Activated CD4-positive, alpha-beta T cell treated with anti-CD3 and anti-CD28 coated beads, Interleukin-2, Interleukin-4, amounts not matched to agents 100 ng/mL and 50 ng/mL, durations not matched to agents 16 hours and 8 hours (primary cell): Measurements from ENCODE around the gene IWS1.
"Not testable (repeated sequence)": the region's sequence is repeated elsewhere in the genome, so short reads cannot be mapped to it uniquely, and the experiment has no call there.

Experiments used
- DNase-seq: peaks from one replicate; pipeline ENCODE4 v3.0.0-alpha.2; 2020; ENCODE audit warnings: low spot score

IWS1 gene

GRCh38 chr2:127454595-127455565 lies 71.4 kb downstream of the IWS1 start:
- no peak for DNase-seq

GRCh38 chr2:127453392-127454171 lies 72.7 kb downstream of the IWS1 start:
- no peak for DNase-seq

DNA sequence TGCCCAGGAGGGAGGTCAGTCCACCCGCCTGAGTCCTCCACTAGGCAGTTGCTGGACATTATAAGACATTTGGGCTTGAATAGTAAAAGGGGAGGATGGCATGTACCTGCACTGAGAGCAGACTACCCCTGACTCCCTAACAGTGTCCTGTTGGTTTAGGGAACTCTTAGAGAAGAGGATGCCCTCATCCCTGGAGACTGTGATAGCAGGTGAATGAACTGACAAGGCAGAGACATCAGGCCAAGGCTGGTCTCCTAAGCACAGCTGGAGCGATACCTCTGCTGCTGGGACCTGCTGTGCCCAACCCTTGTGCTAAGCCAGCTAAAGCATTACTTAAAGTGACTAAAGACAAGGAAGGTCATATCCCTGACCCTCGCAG lies 73.3 kb downstream of the IWS1 start:
- no peak for DNase-seq

GRCh38 chr2:127452423-127452822 lies 73.9 kb downstream of the IWS1 start:
- not testable (repeated sequence) for DNase-seq

- DNase-seq = no peak
Measured at GRCh38 chr2:127451981-127452380, 74.3 kb downstream of the IWS1 start.

GRCh38 chr2:127449898-127450297 lies 76.4 kb downstream of the IWS1 start:
- no peak for DNase-seq

GRCh38 chr2:127449414-127449813 lies 76.9 kb downstream of the IWS1 start:
- no peak for DNase-seq

DNA sequence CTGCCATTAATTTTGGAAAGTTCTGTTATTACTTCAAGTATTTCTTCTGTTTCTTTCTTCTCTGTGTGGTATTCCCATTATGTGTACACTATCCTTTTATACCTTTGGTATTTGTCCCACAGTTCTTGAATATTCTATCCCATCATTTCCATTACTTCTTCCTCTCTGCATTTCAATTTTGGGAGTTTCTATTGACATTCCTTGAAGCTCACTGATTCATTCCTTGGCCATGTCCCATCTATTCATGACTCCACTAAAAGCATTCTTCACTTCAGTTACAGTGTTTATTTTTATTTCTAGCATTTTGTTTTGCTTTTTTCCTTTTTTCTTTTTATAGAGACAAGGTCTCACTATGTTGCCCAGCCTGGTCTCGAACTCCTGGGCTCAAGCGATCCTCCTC lies 77.8 kb downstream of the IWS1 start:
- DNase-seq = no peak

DNA sequence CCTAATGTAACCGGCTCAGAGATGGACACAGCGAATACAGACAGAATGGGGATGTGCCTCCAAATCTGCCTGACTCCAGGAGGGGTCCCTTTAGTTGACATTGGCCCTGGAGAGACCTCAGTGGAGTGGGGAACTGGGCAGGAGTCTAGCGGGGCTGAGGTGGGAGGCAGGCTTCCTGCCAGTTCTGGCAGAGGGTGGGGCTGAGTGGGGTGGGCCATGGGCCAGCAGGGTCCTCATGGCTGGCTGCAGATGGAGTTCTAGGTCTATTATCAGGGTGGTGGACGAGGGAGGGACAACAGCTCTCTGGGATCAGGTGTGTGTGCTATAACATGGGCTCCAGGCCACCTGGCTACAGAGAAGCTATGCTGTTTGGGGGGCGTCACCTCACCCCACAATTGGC lies 86.9 kb downstream of the IWS1 start:
- no peak for DNase-seq

DNA sequence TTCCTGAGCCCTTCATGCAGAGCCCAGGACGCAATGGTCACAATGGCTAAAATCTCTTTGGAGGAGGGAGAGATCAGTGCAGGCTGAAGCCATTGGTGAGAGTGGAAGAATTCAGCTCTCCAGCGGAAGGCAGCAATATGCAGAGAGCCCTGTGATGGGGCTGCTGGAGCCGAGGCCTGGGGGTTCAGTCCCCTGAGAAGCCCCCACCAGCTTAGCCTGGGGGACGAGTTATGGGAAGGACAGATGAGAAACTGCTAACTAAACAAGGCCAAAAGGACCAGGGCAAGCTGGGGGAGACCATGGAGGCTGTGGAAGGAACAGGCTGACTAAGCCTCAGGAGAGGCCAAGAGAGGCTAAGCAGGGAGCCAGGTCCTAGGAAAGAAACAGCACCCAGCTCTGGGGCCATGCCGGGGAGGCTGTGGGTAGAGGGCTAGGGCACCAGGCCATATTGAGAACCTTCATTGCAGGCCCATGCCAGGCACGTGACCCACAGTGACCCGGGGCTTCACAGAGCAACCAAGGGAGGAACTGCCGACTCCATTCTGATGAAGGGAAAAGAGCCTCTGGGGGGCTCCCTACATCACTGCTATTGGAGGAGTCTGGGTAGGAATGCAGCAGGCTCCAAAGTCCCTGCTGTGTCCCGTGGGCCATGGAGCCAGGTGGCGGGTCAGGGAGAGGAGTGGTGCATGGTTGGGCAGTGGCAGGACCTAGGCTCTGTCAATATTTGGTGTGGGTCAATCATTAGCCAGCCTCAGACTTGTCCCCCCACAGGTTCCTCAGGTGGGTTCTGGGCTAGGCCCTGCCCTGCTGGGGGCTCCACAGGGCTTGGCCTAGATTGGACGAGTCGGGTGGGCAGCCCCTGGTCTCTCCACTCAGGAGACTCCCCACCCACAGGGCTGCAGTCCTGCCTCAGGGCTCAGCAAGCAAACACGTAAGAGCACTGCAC lies 88.2 kb downstream of the IWS1 start:
- no peak for DNase-seq

DNA sequence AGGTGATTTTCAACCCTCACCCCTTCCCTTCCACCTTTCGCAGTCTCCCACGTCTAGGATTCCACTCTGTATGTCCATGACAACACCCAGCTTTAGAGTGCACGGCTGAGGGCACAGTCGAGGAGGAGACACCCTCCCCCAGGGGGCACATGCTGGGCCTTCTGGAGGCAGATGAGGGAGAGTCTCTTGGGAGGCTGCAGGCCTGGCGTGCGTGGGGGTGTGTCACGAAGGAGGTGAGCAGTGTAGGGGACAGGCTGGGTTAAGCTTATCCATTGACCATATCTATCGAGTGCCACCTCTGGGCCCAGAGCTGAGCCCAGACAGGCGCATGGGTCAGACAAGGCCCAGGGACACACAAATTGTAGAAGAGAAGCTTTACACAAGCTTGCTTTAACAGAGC lies 89.2 kb downstream of the IWS1 start:
- no peak for DNase-seq

DNA sequence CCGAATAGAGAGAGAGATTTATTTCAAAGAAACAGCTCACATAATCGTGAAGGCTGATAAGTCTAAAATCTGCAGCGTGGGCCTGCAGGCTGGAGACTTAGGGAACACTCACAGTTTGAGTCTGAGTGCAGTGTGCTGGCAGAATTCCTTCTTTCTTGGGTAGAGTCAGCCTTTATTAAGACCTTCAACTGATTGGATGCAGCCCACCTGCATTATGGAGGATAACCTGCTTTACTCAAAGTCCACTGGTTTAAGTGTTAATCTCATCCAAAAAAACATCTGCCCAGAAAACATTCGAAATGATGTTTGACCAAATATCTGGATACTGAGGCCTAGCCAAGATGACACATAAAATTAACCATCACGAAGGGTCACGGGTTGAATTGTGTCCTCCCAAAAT lies 91.8 kb downstream of the IWS1 start:
- no peak for DNase-seq

GRCh38 chr2:127431408-127432023 lies 94.8 kb downstream of the IWS1 start:
- DNase-seq = no peak
